Gastrocnemius medialis (tissue), 4 donors: ENCODE data around the gene HEATR5A.

Experiments
- CTCF ChIP-seq, 5 experiments: fragments of 450-650 bp in 3 of 5; fragments of 200-600 bp in 2 of 5; sonication (generic) in 2 of 5; IDR thresholded peaks in 4 of 5; conservative IDR thresholded peaks in 1 of 5; 1 replicate in 4 of 5; 2 replicates in 1 of 5; pipeline ENCODE4 v1.5.1; 2016 to 2019; ENCODE audit warnings: antibody characterized with exemption in 5 of 5, mild to moderate bottlenecking in 3 of 5, moderate library complexity in 3 of 5
- POLR2A ChIP-seq, 2 donors: fragments of 450-650 bp; IDR thresholded peaks; one replicate each; pipeline ENCODE4 v1.6.1; 2017; ENCODE audit warnings: antibody characterized with exemption in 2 of 2, mild to moderate bottlenecking in 2 of 2, moderate library complexity in 2 of 2

GRCh38 chr14:31307198-31307597 is 113.2 kb downstream of the HEATR5A start:
- no peak for TF ChIP-seq CTCF (IDR thresholded peaks at IDR 0.05 in 4 of 5, conservative IDR thresholded peaks at IDR 0.05 in 1 of 5)
- TF ChIP-seq POLR2A (IDR thresholded peaks at IDR 0.05) = no peak
